ENCODE data around the gene SLC29A4. TPM values are rescaled to one million over a fixed set of nuclear protein-coding genes. Genes with fewer than 3 reads are reported as not detected.
"Not testable (repeated sequence)": the region's sequence is repeated elsewhere in the genome, so short reads cannot be mapped to it uniquely, and the experiment has no call there.

SLC29A4 gene
- total and polyA plus RNA-seq, 2 experiments from 2014 or later: 14.6 to 28.3 TPM

GRCh38 chr7:5266191-5267028 is 16.3 kb upstream of the SLC29A4 start:
- H3K36me3 ChIP-seq: no peaks in the 10 kb centered on the region
- no peak overlapping the region for H3K4me3 ChIP-seq
- H3K9me3 ChIP-seq (ENCODE audit: low read depth): no peaks in the 10 kb centered on the region
- peaks cover 14% of the 10 kb centered on the region for H3K4me1 ChIP-seq (ENCODE audit: low read depth)
- H3K27me3 ChIP-seq: no peaks in the 10 kb centered on the region
- TF ChIP-seq, protein P1, sequence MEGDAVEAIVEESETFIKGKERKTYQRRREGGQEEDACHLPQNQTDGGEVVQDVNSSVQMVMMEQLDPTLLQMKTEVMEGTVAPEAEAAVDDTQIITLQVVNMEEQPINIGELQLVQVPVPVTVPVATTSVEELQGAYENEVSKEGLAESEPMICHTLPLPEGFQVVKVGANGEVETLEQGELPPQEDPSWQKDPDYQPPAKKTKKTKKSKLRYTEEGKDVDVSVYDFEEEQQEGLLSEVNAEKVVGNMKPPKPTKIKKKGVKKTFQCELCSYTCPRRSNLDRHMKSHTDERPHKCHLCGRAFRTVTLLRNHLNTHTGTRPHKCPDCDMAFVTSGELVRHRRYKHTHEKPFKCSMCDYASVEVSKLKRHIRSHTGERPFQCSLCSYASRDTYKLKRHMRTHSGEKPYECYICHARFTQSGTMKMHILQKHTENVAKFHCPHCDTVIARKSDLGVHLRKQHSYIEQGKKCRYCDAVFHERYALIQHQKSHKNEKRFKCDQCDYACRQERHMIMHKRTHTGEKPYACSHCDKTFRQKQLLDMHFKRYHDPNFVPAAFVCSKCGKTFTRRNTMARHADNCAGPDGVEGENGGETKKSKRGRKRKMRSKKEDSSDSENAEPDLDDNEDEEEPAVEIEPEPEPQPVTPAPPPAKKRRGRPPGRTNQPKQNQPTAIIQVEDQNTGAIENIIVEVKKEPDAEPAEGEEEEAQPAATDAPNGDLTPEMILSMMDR (IDR thresholded peaks at IDR 0.05; ENCODE audit: low read depth, low read length): no peak
- DNase-seq (ENCODE audit: low read depth in 1 of 2, low spot score in 1 of 2): no peak
- H3K27ac ChIP-seq: no peak overlapping the region

GRCh38 chr7:5267829-5268228 is 14.9 kb upstream of the SLC29A4 start:
- H3K4me3 ChIP-seq; H3K27me3 ChIP-seq; DNase-seq (ENCODE audit: low read depth in 1 of 2, low spot score in 1 of 2): not testable (repeated sequence)

GRCh38 chr7:5269992-5270657 is 12.6 kb upstream of the SLC29A4 start:
- H3K9me3 ChIP-seq (ENCODE audit: low read depth); H3K4me1 ChIP-seq (ENCODE audit: low read depth); H3K27me3 ChIP-seq; DNase-seq (ENCODE audit: low read depth in 1 of 2, low spot score in 1 of 2); H3K4me3 ChIP-seq; H3K36me3 ChIP-seq; H3K27ac ChIP-seq: not testable (repeated sequence)

More at GRCh38 chr7:5267829-5268228, 14.9 kb upstream of the SLC29A4 start:
- H3K27ac ChIP-seq; H3K4me1 ChIP-seq (ENCODE audit: low read depth); H3K9me3 ChIP-seq (ENCODE audit: low read depth); H3K36me3 ChIP-seq: not testable (repeated sequence)

DNA sequence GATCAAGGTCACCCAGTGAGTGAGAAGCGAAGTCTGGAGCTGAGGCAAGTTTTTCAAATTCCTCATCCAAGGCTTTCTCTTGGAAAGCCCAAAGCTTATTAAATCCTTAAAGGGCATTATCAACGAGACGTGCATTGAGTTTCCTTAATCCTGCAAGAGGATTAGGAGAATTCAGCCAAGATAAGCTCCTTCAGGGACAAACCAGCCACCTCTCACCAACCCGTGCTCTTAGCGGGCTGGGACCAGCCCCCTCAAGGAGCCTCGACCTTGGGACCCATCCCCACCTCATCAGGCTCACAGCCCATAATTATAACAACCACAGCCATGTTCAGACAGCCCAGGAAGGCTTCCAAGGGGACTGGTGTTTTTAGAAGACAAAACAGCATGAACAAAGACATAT is 12.0 kb upstream of the SLC29A4 start:
- H3K27ac ChIP-seq: no peak overlapping the region
- H3K9me3 ChIP-seq (ENCODE audit: low read depth): no peaks in the 10 kb centered on the region
- no peaks in the 10 kb centered on the region for H3K36me3 ChIP-seq
- H3K4me3 ChIP-seq: no peak overlapping the region
- H3K27me3 ChIP-seq: no peaks in the 10 kb centered on the region
- DNase-seq (ENCODE audit: low read depth in 1 of 2, low spot score in 1 of 2): no peak
- no peaks in the 10 kb centered on the region for H3K4me1 ChIP-seq (ENCODE audit: low read depth)
- TF ChIP-seq, protein P1 (IDR thresholded peaks at IDR 0.05; ENCODE audit: low read depth, low read length): no peak

- not testable (repeated sequence) for H3K27ac ChIP-seq; H3K4me3 ChIP-seq; H3K36me3 ChIP-seq; H3K9me3 ChIP-seq (ENCODE audit: low read depth); H3K27me3 ChIP-seq; DNase-seq (ENCODE audit: low read depth in 1 of 2, low spot score in 1 of 2); H3K4me1 ChIP-seq (ENCODE audit: low read depth)
Measured at GRCh38 chr7:5273831-5274405, 8.8 kb upstream of the SLC29A4 start.

DNA sequence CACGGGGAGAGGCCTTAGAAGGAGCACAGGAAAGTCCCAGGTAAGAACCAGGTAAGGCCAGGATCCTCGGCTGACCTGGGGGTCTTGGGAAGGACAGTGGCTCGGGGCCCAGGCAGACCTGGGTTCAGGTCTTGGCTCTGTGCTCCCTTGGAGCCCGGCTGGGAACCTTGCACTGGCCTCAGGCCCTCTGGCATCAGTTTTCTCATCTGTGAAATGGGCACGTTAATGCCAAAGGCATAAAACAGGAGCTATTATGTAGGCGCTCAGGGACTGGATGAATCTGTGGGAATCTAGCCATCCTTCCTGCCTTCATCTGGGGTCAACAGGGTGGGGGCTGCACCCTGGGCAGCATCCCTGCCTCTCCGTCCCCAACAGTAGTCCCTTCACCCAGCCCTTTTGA is 8.3 kb upstream of the SLC29A4 start:
- no peak overlapping the region for H3K4me3 ChIP-seq
- H3K4me1 ChIP-seq (ENCODE audit: low read depth): no peaks in the 10 kb centered on the region
- TF ChIP-seq, protein P1 (IDR thresholded peaks at IDR 0.05; ENCODE audit: low read depth, low read length): no peak
- no peak overlapping the region for H3K27ac ChIP-seq
- no peaks in the 10 kb centered on the region for H3K27me3 ChIP-seq
- DNase-seq (ENCODE audit: low read depth in 1 of 2, low spot score in 1 of 2): no peak
- no peaks in the 10 kb centered on the region for H3K9me3 ChIP-seq (ENCODE audit: low read depth)
- no peaks in the 10 kb centered on the region for H3K36me3 ChIP-seq

- DNase-seq (ENCODE audit: low read depth in 1 of 2, low spot score in 1 of 2): peak in 1 of 2 donors; percentile 57
- H3K27me3 ChIP-seq; H3K27ac ChIP-seq; H3K4me1 ChIP-seq (ENCODE audit: low read depth); H3K4me3 ChIP-seq; H3K9me3 ChIP-seq (ENCODE audit: low read depth); H3K36me3 ChIP-seq: not testable (repeated sequence)
Measured at GRCh38 chr7:5274985-5275431, 7.7 kb upstream of the SLC29A4 start.

GRCh38 chr7:5275510-5275909 is 7.2 kb upstream of the SLC29A4 start:
- H3K4me1 ChIP-seq (ENCODE audit: low read depth); H3K9me3 ChIP-seq (ENCODE audit: low read depth); H3K27ac ChIP-seq; H3K4me3 ChIP-seq; H3K27me3 ChIP-seq; H3K36me3 ChIP-seq: not testable (repeated sequence)
- peak in 1 of 2 donors; percentile 71 for DNase-seq (ENCODE audit: low read depth in 1 of 2, low spot score in 1 of 2)

- not testable (repeated sequence) for DNase-seq (ENCODE audit: low read depth in 1 of 2, low spot score in 1 of 2); H3K9me3 ChIP-seq (ENCODE audit: low read depth); H3K27me3 ChIP-seq; H3K27ac ChIP-seq; H3K36me3 ChIP-seq; H3K4me1 ChIP-seq (ENCODE audit: low read depth); H3K4me3 ChIP-seq
Measured at GRCh38 chr7:5276123-5276522, 6.6 kb upstream of the SLC29A4 start.

All from cardiac muscle cell (in vitro differentiated cells and primary cell).